HTERT RPE-1 (cell line): ENCODE data around the gene TLCD3A.
"Not testable (repeated sequence)": the region's sequence is repeated elsewhere in the genome, so short reads cannot be mapped to it uniquely, and the experiment has no call there.

ENCODE experiments used
- in situ Hi-C: fragments of 300-500 bp; cut with MboI; formaldehyde crosslinking; loops from 4 replicates; pipeline ENCODE4 v1.14.3; 2020; ENCODE audit warnings: low sequenced_read_pairs

The TLCD3A gene

GRCh38 chr17:732067-732901, at the start of gene TLCD3A:
TLCD3A (plus strand) TSS chr17:732596; CDS start chr17:732648, 52 bp downstream.
- in situ Hi-C loops, result no loop called here

- in situ Hi-C loops, result no loop called here
Measured at GRCh38 chr17:683040-683439, 49.4 kb upstream of the TLCD3A start.

GRCh38 chr17:683499-684254, 48.7 kb upstream of the TLCD3A start:
- in situ Hi-C loops, result no loop called here

GRCh38 chr17:685006-685405, 47.4 kb upstream of the TLCD3A start:
- in situ Hi-C loops, result no loop called here

GRCh38 chr17:688100-688989, 44.1 kb upstream of the TLCD3A start:
- in situ Hi-C loops, result no loop called here

- in situ Hi-C loops, result no loop called here
Measured at GRCh38 chr17:689556-690275, 42.7 kb upstream of the TLCD3A start.

- in situ Hi-C loops, result no loop called here
Measured at GRCh38 chr17:690361-690760, 42.0 kb upstream of the TLCD3A start.

GRCh38 chr17:691423-691822, 41.0 kb upstream of the TLCD3A start:
- in situ Hi-C loops, result no loop called here

- in situ Hi-C loops, result no loop called here
Measured at GRCh38 chr17:692116-692515, 40.3 kb upstream of the TLCD3A start.

GRCh38 chr17:693791-694638, 38.4 kb upstream of the TLCD3A start:
- in situ Hi-C loops, result no loop called here

GRCh38 chr17:696369-696768, 36.0 kb upstream of the TLCD3A start:
- in situ Hi-C loops, result no loop called here

- in situ Hi-C loops, result no loop called here
Measured at GRCh38 chr17:697682-698081, 34.7 kb upstream of the TLCD3A start.

- in situ Hi-C loops, result not testable (repeated sequence)
Measured at GRCh38 chr17:698096-698495, 34.3 kb upstream of the TLCD3A start.

GRCh38 chr17:699345-699744, 33.1 kb upstream of the TLCD3A start:
- in situ Hi-C loops, result no loop called here

GRCh38 chr17:700504-701094, 31.8 kb upstream of the TLCD3A start:
- in situ Hi-C loops, result no loop called here

- in situ Hi-C loops, result no loop called here
Measured at GRCh38 chr17:703081-703875, 29.1 kb upstream of the TLCD3A start.

- in situ Hi-C loops, result no loop called here
Measured at GRCh38 chr17:704111-704864, 28.1 kb upstream of the TLCD3A start.

- in situ Hi-C loops, result no loop called here
Measured at GRCh38 chr17:705011-705410, 27.4 kb upstream of the TLCD3A start.
